PC-3 (cell line): ENCODE results near the gene CNDP1.

Experiments used
- CTCF ChIP-seq: fragments of 300-600 bp; sonication (generic); conservative IDR thresholded peaks from 2 replicates; pipeline ENCODE4 v1.5.1; 2017; ENCODE audit warnings: antibody characterized with exemption, low read depth, mild to moderate bottlenecking, low read length
- EZH2 ChIP-seq: fragments of 300-600 bp; sonication (generic); IDR thresholded peaks from one replicate; pipeline ENCODE4 v1.6.1; 2017; ENCODE audit warnings: antibody characterized with exemption, mild to moderate bottlenecking, low read length; ENCODE audit not compliant: unreplicated experiment
- EZH2phosphoT487 ChIP-seq: fragments of 300-600 bp; sonication (generic); IDR thresholded peaks from 2 replicates; pipeline ENCODE4 v1.6.1; 2018; ENCODE audit warnings: mild to moderate bottlenecking, antibody characterized with exemption, low read length, borderline replicate concordance

DNA sequence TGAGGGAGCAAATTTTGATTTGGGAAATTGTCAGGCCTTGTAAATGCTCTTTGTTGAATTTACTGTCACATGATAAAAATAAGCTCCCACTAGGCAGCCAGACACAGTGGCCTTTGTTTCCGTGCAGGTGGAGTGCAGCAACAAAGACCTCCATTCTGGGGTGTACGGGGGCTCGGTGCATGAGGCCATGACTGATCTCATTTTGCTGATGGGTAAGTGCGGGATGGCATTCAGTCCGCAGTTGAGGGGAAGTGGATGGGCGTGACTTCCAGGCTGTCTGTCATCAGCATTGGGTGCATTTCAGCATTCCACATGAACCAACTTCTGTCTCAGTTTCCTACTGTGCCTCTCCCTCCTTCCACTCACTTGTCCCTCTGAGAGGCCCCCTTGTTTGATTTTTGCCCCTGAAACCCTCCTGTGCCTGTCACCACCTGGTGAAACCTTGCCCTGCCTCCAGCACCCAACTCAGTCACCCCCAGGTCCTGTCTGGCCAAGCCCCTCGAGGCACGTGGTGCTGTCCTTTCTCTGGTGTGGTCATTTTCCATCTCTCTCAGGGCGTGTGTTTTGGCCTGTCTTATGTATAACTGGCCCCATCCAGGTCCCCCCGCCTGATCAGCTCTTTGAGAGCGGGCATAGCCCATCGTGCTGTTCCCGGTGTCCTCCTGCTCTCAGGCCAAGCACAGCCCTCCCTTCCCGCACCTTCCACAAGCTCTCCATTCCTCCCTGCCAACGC lies 21.8 kb upstream of the CNDP1 start:
- no peak for TF ChIP-seq CTCF
- no peak for TF ChIP-seq EZH2
- no peak for TF ChIP-seq EZH2phosphoT487
